HG03095 (cell line): ENCODE measurements around the gene SLC45A2.
"Not testable (repeated sequence)": the region's sequence is repeated elsewhere in the genome, so short reads cannot be mapped to it uniquely, and the experiment has no call there.

Experiments
- ATAC-seq: cut with Tn5 transposase; IDR thresholded peaks from one replicate; pipeline ENCODE4 v1.9.1; 2021; ENCODE audit warnings: moderate library complexity; ENCODE audit not compliant: unreplicated experiment

Gene SLC45A2

GRCh38 chr5:33929925-33930690 is 54.4 kb downstream of the SLC45A2 start:
- ATAC-seq = no peak

DNA sequence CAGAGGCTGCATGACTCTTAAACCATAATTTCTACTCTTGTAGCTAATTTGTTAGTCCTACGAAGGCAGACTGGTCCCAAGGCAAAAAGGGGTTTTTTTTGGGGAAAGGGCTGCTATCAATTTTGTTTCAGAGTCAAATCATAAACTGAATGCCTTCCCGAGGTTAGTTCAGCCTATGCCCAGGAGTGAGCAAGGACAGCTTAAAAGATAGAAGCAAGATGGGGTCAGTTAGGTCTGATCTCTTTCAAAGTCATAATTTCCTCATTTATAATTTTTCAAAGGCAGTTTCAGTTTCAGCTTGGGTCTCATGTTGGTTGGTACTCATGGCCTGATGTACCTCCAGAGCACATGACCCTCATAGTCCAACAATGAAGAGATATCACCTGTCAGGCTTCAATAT is 56.2 kb downstream of the SLC45A2 start:
- ATAC-seq = no peak

DNA sequence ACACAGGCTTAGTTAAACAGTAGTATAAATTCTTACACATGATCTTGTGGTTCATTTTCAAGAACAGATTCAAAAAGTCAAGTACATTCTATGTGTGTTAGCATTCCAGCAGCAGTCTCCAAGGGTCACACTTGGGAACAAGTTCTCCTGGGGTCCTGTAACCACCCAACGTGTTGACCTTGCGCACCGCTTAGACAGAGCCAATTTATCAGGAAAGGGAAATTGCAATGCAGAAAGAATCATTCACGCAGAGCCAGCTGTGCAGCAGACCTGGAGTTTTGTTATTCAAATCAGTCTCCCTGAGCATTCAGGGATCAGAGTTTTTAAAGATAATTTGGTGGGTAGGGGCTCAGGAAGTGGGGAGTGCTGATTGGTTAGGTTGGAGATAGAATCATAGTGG is 56.8 kb downstream of the SLC45A2 start:
- ATAC-seq = no peak

DNA sequence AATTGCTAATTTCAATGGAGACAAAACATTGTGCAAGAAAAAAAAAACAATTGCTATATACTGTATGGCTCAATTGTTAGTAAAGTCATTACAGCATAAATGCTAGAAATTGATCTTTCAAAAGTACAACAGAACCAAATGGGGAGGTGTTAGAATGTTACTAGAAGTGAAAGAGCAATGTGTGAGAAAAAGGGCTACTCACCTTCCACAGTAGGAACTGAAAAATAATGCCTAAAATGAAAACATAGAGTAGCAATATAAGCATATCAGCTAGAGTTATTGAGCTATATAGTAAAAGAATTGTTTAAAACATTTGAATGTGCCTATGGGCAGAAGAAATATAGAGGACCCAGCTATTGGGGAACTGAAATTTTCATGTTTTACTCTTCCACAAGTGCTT is 59.2 kb downstream of the SLC45A2 start:
- ATAC-seq = no peak

DNA sequence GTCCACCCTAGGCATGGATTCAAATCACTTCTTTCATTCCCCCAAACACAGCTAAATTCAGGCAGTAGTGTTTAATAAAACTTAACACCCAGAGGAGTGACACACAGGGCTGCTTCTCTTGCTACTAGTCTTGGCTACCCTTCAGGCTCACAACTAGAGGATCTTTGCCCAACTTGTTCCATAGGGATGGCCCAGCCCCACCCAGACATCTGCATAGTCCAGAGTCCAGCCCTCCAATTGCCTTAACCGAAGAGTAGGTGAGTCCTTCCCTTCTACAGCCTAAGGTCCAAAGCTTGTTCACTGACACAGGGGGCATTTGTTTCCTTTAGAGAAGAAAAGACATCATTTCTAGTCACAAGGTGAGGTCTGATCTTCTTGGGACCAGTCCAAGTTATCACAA is 63.5 kb downstream of the SLC45A2 start:
- ATAC-seq = no peak

- ATAC-seq = not testable (repeated sequence)
Measured at GRCh38 chr5:33914844-33915243, 69.6 kb downstream of the SLC45A2 start.

DNA sequence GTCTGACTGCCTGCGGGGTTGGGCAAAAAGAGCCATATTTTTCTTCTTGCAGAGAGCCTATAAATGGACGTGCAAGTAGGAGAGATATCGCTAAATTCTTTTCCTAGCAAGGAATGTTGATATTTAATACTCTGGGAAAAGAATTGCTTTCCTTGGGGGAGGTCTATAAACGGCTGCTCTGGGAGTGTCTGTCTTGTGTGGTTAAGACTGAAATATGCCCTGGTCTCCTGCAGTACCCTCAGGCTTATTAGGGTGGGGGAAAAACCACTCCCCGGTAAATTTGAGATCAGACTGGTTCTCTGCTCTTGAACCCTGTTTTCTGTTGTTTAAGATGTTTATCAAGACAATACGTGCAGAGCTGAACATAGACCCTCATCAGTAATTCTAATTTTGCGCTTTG is 78.2 kb downstream of the SLC45A2 start:
- not testable (repeated sequence) for ATAC-seq

DNA sequence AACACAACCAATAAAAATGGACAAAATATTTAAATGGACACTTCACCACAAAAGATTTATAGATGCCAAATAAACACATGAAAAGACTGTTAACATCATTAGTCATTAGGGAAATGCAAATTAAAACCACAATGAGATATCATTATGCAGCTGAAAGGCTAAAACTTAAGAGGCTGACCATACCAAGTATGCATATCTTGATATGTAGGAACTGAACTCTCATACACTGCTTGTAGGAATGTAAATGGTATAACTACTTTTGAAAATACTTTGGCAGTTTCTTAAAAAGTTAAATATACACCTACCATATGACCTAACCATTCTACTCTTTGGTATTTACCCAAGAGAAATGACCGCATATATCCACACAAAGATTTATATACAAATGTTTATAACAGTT is 79.1 kb downstream of the SLC45A2 start:
- ATAC-seq = no peak

- no peak for ATAC-seq
Measured at GRCh38 chr5:33903118-33903517, 81.4 kb downstream of the SLC45A2 start.

- ATAC-seq = no peak
Measured at GRCh38 chr5:33901156-33901555, 83.3 kb downstream of the SLC45A2 start.
